Stomach (tissue), 9 donors: ENCODE results near the gene PARD3. TPM values are rescaled to one million over a fixed set of nuclear protein-coding genes. Genes with fewer than 3 reads are reported as not detected.

Experiments used
- DNase-seq, 2 donors: peaks; one replicate each; pipeline versions ENCODE4 v3.0.0 to v3.0.0-alpha.2; 2013 to 2019
- H3K27ac ChIP-seq, 5 donors: fragments of 200-600 bp in 4 of 5; sonication (generic) in 4 of 5; one replicate each; pipeline ENCODE4 v1.5.1; 2013 to 2019; ENCODE audit warnings: mild to moderate bottlenecking in 1 of 5, moderate library complexity in 1 of 5
- H3K27me3 ChIP-seq, 3 donors: fragments of 200-600 bp; sonication (generic); one replicate each; pipeline ENCODE4 v1.5.1; 2017 to 2019; ENCODE audit warnings: mixed run types in 1 of 3
- H3K36me3 ChIP-seq, 4 donors: fragments of 200-600 bp; sonication (generic); 1 replicate in 3 of 4; 2 replicates in 1 of 4; pipeline ENCODE4 v1.5.1; 2016 to 2019
- H3K4me1 ChIP-seq, 4 donors: fragments of 200-600 bp; sonication (generic); one replicate each; pipeline ENCODE4 v1.5.1; 2016 to 2019
- H3K4me3 ChIP-seq, 4 donors: fragments of 200-600 bp; sonication (generic) in 3 of 4; one replicate each; pipeline ENCODE4 v1.5.1; 2016 to 2019; ENCODE audit warnings: mild to moderate bottlenecking in 1 of 4
- H3K9me3 ChIP-seq, 4 donors: fragments of 200-600 bp; sonication (generic); one replicate each; pipeline ENCODE4 v1.5.1; 2016 to 2019
- EP300 ChIP-seq: sonication (generic); formaldehyde crosslinking; IDR thresholded peaks from one replicate; pipeline ENCODE4 v1.6.1; 2017; ENCODE audit warnings: antibody characterized with exemption
- POLR2A ChIP-seq, 4 donors: fragments of 450-650 bp; IDR thresholded peaks; one replicate each; pipeline ENCODE4 v1.6.1; 2016; ENCODE audit warnings: antibody characterized with exemption in 4 of 4, control low read depth in 2 of 4, mild to moderate bottlenecking in 1 of 4, moderate library complexity in 1 of 4
- POLR2AphosphoS5 ChIP-seq, 3 donors: sonication (generic); formaldehyde crosslinking; IDR thresholded peaks; one replicate each; pipeline ENCODE4 v1.6.1; 2016; ENCODE audit warnings: antibody characterized with exemption in 3 of 3
- WGBS, 5 donors: extraction: QIAGEN DNeasy Blood & Tissue Kit in 3 of 5; methylation state at CpG; one replicate each; pipeline versions ENCODE4 v1.1.5 to v1.1.7; 2013 to 2018; 5-methylcytosine and 5-hydroxymethylcytosine counted together
- intact Hi-C: fragments of 100-400 bp; cut with DNase I; formaldehyde crosslinking; loops from one replicate; pipeline ENCODE4 v1.15.1; 2023; ENCODE audit warnings: low total_unique reads
- polyA plus RNA-seq, 3 donors: library from polyadenylated mRNA; stranded (reverse); fragments of 200-250 nt; gene quantifications; one replicate each; pipeline ENCODE4 v1.2.3, GENCODE V29; 2013
- total RNA-seq, 5 donors: library from RNA; depleted of rRNA; stranded (reverse); fragments of >200 nt; gene quantifications; one replicate each; pipeline versions ENCODE4 v1.1.0 to v1.2.3, GENCODE V29; 2014 to 2016
- TF ChIP-seq, protein P1 (sequence below), 7 experiments: fragments of 450-650 bp in 4 of 7; fragments of 200-600 bp in 3 of 7; sonication (generic) in 3 of 7; IDR thresholded peaks; one replicate each; pipeline ENCODE4 v1.5.1; 2016 to 2019; ENCODE audit warnings: antibody characterized with exemption in 7 of 7, control low read depth in 2 of 7, mild to moderate bottlenecking in 1 of 7
- donor health status: healthy with polysubstance abuse.
- donor health status: Bipolar disorder and iron deficiency.
- donor health status: healthy.

The PARD3 gene
- total and polyA plus RNA-seq, 8 donors, result 13.7 to 118 (median 31.8) TPM

DNA sequence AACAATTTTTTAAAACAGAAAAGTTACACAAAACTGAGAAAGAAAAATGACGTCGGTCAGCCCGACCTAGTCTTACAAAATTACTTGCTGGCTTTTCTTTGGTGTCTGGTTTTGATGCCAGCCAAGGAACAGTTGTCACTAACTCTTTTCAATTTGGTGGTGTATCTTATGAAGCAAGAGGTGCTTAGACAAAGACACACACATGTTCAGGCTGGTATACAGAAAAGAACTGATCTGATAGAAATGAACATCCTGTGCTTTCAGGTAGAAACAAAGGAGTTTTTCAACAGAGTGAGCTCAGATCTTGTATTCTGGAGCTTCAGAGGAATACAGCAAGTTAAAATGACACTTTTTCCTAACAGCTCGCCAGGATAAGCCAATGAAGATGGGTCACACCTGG lies 43.6 kb downstream of the PARD3 start:
- DNase-seq, result no peak
- Histone ChIP-seq H3K36me3 (no peaks in the 10 kb centered on the region), H3K27ac (no peak overlapping the region), H3K9me3 (no peaks in the 10 kb centered on the region), H3K27me3 (no peaks in the 10 kb centered on the region), H3K4me3 (no peak overlapping the region), H3K4me1 (peaks cover 13 to 77% (median 29%) of the 10 kb centered on the region in 4 donors)
- 79 to 94% (median 85%) methylated on average over 4 of the region's 4 CpGs for WGBS, 5 donors
- intact Hi-C loops, result no loop called here
- TF ChIP-seq POLR2A (IDR thresholded peaks at IDR 0.05) (no peak), POLR2AphosphoS5 (IDR thresholded peaks at IDR 0.05) (no peak)
- TF ChIP-seq, protein P1, sequence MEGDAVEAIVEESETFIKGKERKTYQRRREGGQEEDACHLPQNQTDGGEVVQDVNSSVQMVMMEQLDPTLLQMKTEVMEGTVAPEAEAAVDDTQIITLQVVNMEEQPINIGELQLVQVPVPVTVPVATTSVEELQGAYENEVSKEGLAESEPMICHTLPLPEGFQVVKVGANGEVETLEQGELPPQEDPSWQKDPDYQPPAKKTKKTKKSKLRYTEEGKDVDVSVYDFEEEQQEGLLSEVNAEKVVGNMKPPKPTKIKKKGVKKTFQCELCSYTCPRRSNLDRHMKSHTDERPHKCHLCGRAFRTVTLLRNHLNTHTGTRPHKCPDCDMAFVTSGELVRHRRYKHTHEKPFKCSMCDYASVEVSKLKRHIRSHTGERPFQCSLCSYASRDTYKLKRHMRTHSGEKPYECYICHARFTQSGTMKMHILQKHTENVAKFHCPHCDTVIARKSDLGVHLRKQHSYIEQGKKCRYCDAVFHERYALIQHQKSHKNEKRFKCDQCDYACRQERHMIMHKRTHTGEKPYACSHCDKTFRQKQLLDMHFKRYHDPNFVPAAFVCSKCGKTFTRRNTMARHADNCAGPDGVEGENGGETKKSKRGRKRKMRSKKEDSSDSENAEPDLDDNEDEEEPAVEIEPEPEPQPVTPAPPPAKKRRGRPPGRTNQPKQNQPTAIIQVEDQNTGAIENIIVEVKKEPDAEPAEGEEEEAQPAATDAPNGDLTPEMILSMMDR (IDR thresholded peaks at IDR 0.05), result no peak

DNA sequence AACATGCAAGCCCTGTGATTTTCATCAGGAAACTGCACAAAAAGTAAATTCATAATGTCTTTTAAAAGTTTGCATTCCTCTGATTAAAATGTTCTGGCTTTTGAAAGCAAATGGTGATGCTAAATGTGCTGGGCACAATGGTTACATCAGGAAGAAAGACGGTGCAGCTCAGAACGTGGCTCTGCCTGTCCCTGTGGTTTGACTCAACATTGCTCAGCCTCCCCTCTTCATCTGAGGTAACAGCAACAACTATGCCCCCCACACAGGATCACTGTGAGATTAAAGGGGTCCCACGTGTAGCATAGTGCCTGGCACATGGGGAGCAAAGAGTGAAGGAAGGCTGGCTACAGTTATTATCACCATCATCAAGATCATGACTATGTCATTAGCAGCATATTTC lies 44.0 kb downstream of the PARD3 start:
- Histone ChIP-seq H3K4me1 (peaks cover 10 to 78% (median 29%) of the 10 kb centered on the region in 4 donors), H3K4me3 (no peak overlapping the region), H3K27me3 (no peaks in the 10 kb centered on the region), H3K9me3 (no peaks in the 10 kb centered on the region), H3K27ac (no peak overlapping the region), H3K36me3 (no peaks in the 10 kb centered on the region)
- DNase-seq, result no peak
- 77 to 86% (median 79%) methylated on average over 3 of the region's 3 CpGs for WGBS, 5 donors
- TF ChIP-seq, protein P1 (IDR thresholded peaks at IDR 0.05), result no peak
- TF ChIP-seq POLR2A (IDR thresholded peaks at IDR 0.05) (no peak), EP300 (no peak), POLR2AphosphoS5 (IDR thresholded peaks at IDR 0.05) (no peak)
- intact Hi-C loops, result no loop called here

DNA sequence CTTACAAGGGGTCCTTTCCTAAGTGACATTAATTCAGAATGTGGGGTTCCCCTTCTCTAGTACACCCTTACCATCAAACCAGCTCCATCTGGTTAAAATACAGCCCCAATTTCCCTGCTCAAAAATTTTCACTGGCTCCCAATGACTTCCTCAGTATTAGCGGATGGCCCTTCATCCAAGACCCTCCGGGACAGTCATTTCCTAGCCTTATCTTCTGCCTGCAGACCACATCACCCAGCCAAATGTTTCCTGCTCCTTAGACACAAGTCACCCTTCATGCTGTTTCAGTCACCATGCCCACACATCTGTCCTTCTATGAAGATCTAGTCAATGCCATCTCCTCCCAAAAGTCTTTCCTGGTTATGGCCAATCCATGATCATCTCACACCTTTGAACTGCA lies 45.2 kb downstream of the PARD3 start:
- DNase-seq, result no peak
- no peak for TF ChIP-seq EP300
- TF ChIP-seq, protein P1 (IDR thresholded peaks at IDR 0.05), result no peak
- TF ChIP-seq POLR2AphosphoS5 (IDR thresholded peaks at IDR 0.05), result no peak
- TF ChIP-seq POLR2A (IDR thresholded peaks at IDR 0.05), result no peak
- H3K27me3 ChIP-seq, result no peaks in the 10 kb centered on the region
- H3K4me3 ChIP-seq, result no peak overlapping the region
- no peaks in the 10 kb centered on the region for H3K9me3 ChIP-seq
- no peaks in the 10 kb centered on the region for H3K36me3 ChIP-seq
- peaks cover 10 to 79% (median 35%) of the 10 kb centered on the region in 4 donors for H3K4me1 ChIP-seq
- H3K27ac ChIP-seq, result no peak overlapping the region
- 48 to 88% (median 72%) methylated on average over 2 of the region's 2 CpGs for WGBS, 5 donors
- intact Hi-C loops, result no loop called here

DNA sequence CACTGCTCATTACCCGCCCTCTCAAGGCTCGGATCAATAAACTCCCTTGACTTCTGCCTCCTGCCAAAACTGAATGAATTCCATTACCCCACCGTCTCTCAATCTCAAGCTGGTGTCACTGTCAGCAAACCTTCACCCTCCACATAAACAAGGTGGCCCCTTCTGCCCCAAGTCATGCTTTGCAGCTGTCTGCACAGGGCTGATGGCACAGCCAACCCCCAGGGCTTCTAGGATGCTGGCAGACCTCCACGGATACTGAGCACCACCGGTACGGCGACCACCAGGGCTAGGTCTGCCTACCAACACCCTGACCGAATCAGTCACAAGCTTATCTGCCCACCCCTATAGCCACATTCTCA lies 46.1 kb downstream of the PARD3 start:
- 43 to 74% (median 57%) methylated on average over 8 of the region's 8 CpGs for WGBS, 5 donors
- Histone ChIP-seq H3K4me3 (no peak overlapping the region), H3K27ac (peak overlapping the region in 2 of 5 donors; percentile 30 to 37), H3K27me3 (no peaks in the 10 kb centered on the region), H3K9me3 (no peaks in the 10 kb centered on the region), H3K4me1 (peaks cover 10 to 79% (median 37%) of the 10 kb centered on the region in 4 donors), H3K36me3 (no peaks in the 10 kb centered on the region)
- intact Hi-C loops, result no loop called here
- DNase-seq, result no peak
- no peak for TF ChIP-seq POLR2AphosphoS5 (IDR thresholded peaks at IDR 0.05)
- TF ChIP-seq, protein P1 (IDR thresholded peaks at IDR 0.05), result no peak
- no peak for TF ChIP-seq POLR2A (IDR thresholded peaks at IDR 0.05)
- no peak for TF ChIP-seq EP300
